ENCODE results near the gene C12orf57. TPM values are rescaled to one million over a fixed set of nuclear protein-coding genes. Genes with fewer than 3 reads are reported as not detected.
A peak's percentile ranks its signal among the peaks of the same experiment; 100 is the strongest.

C12orf57 gene
- total and polyA plus RNA-seq, 9 of the 15 experiments (the other 6 are each of a cell fraction or from before 2014, with no cell fraction given) = 26.7 to 191 (median 107) TPM

GRCh38 chr12:6964605-6965025, 20.8 kb downstream of the C12orf57 start (continued):
- TF ChIP-seq NBN (IDR thresholded peaks at IDR 0.05; ENCODE audit: low read depth) (0 out of 2 replicates have a peak, but pooled peaks have one; percentile 35), SMARCA4 (IDR thresholded peaks at IDR 0.05) (peak; percentile 68), TCF3 (CRISPR knock-in tag; IDR thresholded peaks at IDR 0.05) (peak; percentile 86), EP300 (IDR thresholded peaks at IDR 0.05; ENCODE audit: low read length) (peak; percentile 91), JUN (IDR thresholded peaks at IDR 0.05; ENCODE audit: borderline replicate concordance, low read depth, low read length) (no peak), JUN (CRISPR knock-in tag; IDR thresholded peaks at IDR 0.05; ENCODE audit: borderline replicate concordance) (no peak), BRD4 (IDR thresholded peaks at IDR 0.05) (no peak), XRCC3 (IDR thresholded peaks at IDR 0.05) (no peak), ZMIZ1 (IDR thresholded peaks at IDR 0.05; ENCODE audit: low read depth in 2 of 2, low read length in 2 of 2) (0 out of 4 replicates have a peak, but pooled peaks of 1 of the 2 experiments have one; percentile 51), MCM5 (IDR thresholded peaks at IDR 0.05; ENCODE audit: low read depth) (no peak), NCOR1 (IDR thresholded peaks at IDR 0.05) (peak; percentile 81), MAZ (CRISPR knock-in tag; conservative IDR thresholded peaks at IDR 0.05 in 1 of 2, IDR thresholded peaks at IDR 0.05 in 1 of 2) (no peak), PML (IDR thresholded peaks at IDR 0.05; ENCODE audit: low read length) (peak; percentile 83), ZNF165 (CRISPR knock-in tag; IDR thresholded peaks at IDR 0.05; ENCODE audit: borderline replicate concordance) (no peak), ZFX (CRISPR knock-in tag; IDR thresholded peaks at IDR 0.05) (no peak), TBL1XR1 (IDR thresholded peaks at IDR 0.05; ENCODE audit: low read length in 2 of 2) (peak in 1 of 2 experiments; percentile 51; a peak in 2 of 4 replicates), STAT5A (IDR thresholded peaks at IDR 0.05; ENCODE audit: borderline replicate concordance, low read length) (peak; percentile 75; the same call in 1 of the 2 replicates), GATA2 (CRISPR knock-in tag; IDR thresholded peaks at IDR 0.05) (peak; percentile 55; the same call in 1 of the 2 replicates), TARDBP (IDR thresholded peaks at IDR 0.05) (peak; percentile 32; the same call in 1 of the 2 replicates), U2AF1 (optimal IDR thresholded peaks at IDR 0.05; ENCODE audit: low read depth, low read length) (no peak), FIP1L1 (IDR thresholded peaks at IDR 0.05; ENCODE audit: low read depth, low read length, poor library complexity, severe bottlenecking) (no peak), NUFIP1 (IDR thresholded peaks at IDR 0.05; ENCODE audit: partially characterized antibody) (no peak), STAT5B (CRISPR knock-in tag; IDR thresholded peaks at IDR 0.05) (no peak), HES1 (IDR thresholded peaks at IDR 0.05; ENCODE audit: low read depth) (no peak), ZBTB1 (CRISPR knock-in tag; IDR thresholded peaks at IDR 0.05; ENCODE audit: borderline replicate concordance, low read depth) (no peak), RCOR1 (IDR thresholded peaks at IDR 0.05; ENCODE audit: borderline replicate concordance in 1 of 2, low read depth in 2 of 2, low read length in 2 of 2) (peak in 1 of 2 experiments; percentile 66; a peak in 2 of 4 replicates), CBFA2T2 (conservative IDR thresholded peaks at IDR 0.05) (peak; percentile 89), SAP30 (IDR thresholded peaks at IDR 0.05; ENCODE audit: borderline replicate concordance, insufficient read depth, low read depth, low read length, poor library complexity, severe bottlenecking) (no peak), TAL1 (IDR thresholded peaks at IDR 0.05) (peak; percentile 92)
